ENCODE measurements around the gene CABP2.
"Not testable (repeated sequence)": the region's sequence is repeated elsewhere in the genome, so short reads cannot be mapped to it uniquely, and the experiment has no call there.

Gene CABP2

GRCh38 chr11:67486481-67487195 lies 36.6 kb downstream of the CABP2 start:
- TF ChIP-seq CTCF (IDR thresholded peaks at IDR 0.05) (no peak), ZFX (IDR thresholded peaks at IDR 0.05; ENCODE audit: borderline replicate concordance) (no peak)
- no peak overlapping the region for H3K27ac ChIP-seq

GRCh38 chr11:67485873-67486361 lies 37.3 kb downstream of the CABP2 start:
- not testable (repeated sequence) for H3K27ac ChIP-seq

GRCh38 chr11:67484847-67485311 lies 38.4 kb downstream of the CABP2 start:
- no peak overlapping the region for H3K27ac ChIP-seq
- TF ChIP-seq ZFX (IDR thresholded peaks at IDR 0.05; ENCODE audit: borderline replicate concordance) (no peak), CTCF (IDR thresholded peaks at IDR 0.05) (no peak)

GRCh38 chr11:67483831-67484665 lies 39.2 kb downstream of the CABP2 start:
- TF ChIP-seq CTCF (IDR thresholded peaks at IDR 0.05) (no peak), ZFX (IDR thresholded peaks at IDR 0.05; ENCODE audit: borderline replicate concordance) (no peak)
- no peak overlapping the region; the same call in 1 of the 2 replicates for H3K27ac ChIP-seq

- H3K27ac ChIP-seq, result peak within 1 kb of the TSS; percentile 71
- TF ChIP-seq ZFX (IDR thresholded peaks at IDR 0.05; ENCODE audit: borderline replicate concordance) (no peak), CTCF (IDR thresholded peaks at IDR 0.05) (no peak)
These were observed 40.1 kb downstream of the CABP2 start, which contains the start of gene AIP for GRCh38 chr11:67482827-67483798. TSS of gene AIP (plus strand) at chr11:67483026. CDS start at chr11:67483159, 133 bp downstream.

GRCh38 chr11:67482275-67482826 lies 40.9 kb downstream of the CABP2 start:
- peak overlapping the region; percentile 71 for H3K27ac ChIP-seq
- TF ChIP-seq CTCF (IDR thresholded peaks at IDR 0.05) (no peak), ZFX (IDR thresholded peaks at IDR 0.05; ENCODE audit: borderline replicate concordance) (no peak)

GRCh38 chr11:67477344-67478050 lies 45.7 kb downstream of the CABP2 start:
- H3K27ac ChIP-seq, result not testable (repeated sequence)

- H3K27ac ChIP-seq, result not testable (repeated sequence)
These were observed 46.6 kb downstream of the CABP2 start for GRCh38 chr11:67476692-67477091.

All from 22Rv1 (cell line).